CD4-positive, alpha-beta T cell treated with Interleukin-17A for 1 hour (primary cell): ENCODE results near the gene ABCC5.
A peak's percentile ranks its signal among the peaks of the same experiment; 100 is the strongest.
"Not testable (repeated sequence)": the region's sequence is repeated elsewhere in the genome, so short reads cannot be mapped to it uniquely, and the experiment has no call there.

Source experiments
- DNase-seq: peaks from one replicate; pipeline ENCODE4 v3.0.0-alpha.2; 2020

Gene ABCC5

DNA sequence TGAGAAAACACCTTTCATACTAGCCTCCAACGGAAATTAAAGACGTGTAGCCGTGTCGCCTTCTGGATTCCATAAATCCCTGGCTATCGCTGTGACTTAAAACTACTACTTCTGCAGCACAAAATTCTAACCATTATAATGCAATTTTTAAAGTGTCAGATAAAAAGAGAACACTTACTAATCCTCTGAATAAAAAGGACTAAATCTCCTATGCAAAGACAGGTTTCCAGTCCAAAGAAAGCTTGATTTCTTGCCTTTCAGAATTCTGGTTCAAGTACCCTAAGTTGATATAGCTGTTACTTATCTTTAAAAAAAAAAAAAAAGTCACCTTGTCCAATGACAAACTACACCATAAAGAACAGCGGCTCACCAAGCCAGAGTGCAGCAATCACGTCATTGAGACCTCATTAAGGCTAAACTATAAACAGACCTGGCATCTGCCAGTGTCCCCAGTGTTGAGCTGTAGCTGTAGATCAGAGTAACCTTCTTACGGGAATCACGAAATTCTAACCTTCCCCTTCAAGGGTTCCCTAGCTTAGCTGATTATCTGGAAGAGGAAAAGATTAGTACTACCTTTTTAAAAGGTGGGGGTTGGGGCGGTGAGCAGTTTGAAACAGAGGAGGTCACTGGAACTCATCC is 2.2 kb downstream of the ABCC5 start:
- DNase-seq, result no peak

DNA sequence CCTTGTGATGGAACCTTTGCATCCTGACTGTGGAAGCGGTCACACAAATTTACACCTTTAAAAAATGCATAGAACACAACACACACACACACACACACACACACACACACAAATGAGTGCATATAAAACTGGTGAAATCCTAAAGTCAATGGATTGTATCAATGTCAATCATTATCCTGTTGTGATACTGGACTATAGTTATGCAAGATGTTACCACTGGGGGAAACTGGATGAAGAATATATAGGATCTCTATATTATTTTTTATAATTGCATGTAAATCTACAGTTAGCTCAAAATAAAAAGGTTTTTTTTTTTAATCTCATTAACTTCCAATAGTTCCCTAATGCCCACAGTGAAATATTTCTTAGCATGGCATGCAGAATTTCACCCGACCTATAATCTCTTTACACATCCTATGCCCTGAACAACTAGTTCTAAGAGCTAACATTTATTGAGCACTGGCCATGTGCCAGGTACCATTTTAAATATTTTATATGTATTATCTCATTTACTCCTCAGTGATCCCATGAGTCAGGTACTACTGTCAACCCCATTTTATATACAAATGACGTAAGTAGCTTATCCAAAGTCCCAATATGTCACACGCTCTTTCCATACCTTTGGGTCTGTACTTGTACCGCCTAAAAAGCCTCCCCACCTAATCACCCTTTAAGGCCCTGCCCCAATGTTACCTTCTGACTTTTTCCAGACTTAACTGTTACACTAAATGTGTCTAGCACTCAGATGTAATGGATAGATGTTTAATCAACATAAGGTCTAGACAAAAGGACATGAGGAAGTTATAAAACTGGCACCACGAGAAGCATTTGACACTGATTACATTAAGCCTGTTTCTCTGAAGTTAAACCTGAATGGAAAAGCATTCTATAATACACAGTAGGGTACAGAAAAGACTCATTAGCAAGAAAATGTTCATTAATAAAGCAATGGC is 5.5 kb downstream of the ABCC5 start:
- DNase-seq, result no peak

DNA sequence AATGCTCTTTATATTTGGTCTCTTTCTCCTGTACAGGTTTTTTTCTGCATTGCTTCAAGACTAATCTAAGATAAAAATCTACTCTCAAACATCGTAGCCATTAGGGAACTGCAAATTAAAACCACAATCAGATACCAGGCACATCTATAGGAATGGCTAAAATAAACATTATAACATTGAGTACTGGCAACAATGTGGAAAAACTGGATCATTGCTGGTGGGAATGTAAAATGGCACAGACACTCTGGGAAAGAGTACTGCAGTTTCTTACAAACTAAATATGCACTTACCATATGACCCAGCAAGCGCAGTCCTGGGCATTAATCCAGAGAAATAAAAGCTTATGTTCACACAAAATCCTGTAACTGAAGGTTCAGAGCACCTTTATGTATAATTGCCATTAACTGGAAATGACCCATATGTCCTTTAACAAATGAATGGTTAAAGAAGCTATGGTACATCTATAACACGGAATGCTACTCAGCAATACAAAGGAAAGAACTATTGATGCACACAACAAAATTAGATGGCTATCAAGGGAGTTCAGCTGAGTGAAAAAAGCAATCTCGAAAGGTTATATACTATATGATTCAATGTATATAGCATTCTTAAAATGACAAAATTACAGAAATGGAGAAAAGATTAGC is 6.3 kb downstream of the ABCC5 start:
- no peak for DNase-seq

DNA sequence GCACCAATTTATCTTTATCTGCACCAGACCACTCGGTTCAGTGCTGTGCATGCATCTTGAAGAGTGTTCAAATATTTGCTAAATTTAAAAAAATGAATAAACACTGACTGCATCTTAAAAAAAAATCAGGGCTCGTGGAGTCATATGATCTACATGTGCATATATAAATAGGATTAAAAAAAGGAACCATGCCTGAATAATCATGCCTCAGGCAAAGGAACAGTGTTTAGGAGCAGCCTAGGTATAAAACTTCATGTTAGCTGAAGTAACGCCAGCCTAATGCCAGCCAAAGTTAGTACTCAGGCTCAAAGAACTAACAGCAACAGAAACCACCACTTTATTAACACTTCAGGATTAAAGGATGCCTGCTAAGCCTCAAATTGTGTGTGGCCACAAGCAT is 9.5 kb downstream of the ABCC5 start:
- no peak for DNase-seq

DNA sequence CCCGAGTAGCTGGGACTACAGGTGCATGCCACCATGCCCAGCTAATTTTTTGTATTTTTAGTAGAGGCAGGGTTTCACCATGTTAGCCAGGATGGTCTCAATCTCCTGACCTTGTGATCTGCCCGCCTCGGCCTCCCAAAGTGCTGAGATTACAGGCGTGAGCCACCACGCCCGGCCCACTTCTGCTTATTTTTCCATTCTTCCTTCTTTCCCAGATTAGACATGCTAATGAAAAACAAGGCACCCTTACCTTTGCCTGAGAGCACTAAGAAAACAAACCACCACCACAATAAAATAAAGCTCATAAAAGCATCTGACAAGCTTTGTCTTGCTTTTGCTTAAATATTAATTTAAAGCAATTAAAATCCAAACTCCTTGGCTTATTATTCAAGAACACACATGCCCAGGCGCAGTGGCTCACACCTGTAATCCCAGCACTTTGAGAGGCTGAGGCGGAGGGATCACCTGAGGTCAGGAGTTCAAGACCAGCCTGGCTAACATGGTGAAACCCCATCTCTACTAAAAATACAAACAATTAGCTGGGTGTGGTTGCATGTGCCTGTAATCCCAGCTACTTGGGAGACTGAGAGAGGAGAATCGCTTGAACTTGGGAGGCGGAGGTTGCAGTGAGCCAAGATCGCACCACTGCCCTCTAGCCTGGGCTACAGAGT is 10.4 kb downstream of the ABCC5 start:
- DNase-seq, result not testable (repeated sequence)

DNA sequence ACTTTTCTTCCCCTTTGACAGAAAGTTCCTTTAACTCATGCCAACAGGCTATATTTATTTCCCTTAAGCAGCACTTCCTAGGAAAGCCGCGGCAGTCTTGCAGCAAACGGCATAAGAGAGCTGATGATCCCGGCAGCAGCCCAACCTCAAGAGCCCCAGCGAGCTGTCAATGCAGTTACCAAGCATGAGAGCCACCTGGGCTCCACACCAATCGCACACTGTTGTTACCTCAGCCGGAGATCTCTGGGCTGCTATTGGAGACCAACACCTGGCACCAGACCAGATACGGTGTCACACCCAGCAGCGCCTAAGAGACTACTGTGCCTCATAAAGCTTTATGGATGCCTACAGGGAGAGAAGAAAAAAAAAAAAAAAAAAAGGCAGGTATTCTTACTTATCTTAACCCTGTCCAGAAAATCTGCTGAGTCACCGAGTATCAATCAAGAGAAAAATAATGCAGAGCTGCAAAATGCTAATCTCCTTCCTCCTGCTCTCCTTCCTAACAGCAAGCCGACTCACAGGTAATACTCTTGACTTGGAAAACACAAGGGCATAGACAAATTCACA is 11.7 kb downstream of the ABCC5 start:
- DNase-seq, result peak; percentile 12

DNA sequence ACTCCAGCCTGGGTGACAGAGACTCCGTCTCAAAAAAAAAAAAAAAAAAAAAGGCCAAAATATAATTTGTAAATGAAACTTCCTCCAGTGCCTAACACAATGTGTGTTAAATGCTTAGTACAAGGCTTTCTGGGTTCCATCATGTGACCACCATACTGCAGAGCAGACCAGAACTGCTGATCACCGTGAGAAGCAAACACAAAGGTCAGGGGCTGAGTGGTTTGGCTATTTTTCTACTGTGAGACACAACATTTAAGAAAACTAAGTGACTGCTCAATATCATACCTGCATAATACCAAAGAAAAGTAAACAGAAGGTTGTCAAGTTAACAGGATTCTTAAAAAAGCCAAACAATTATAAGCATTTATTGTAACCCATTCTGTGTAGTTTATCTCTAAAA is 13.2 kb downstream of the ABCC5 start:
- no peak for DNase-seq

DNA sequence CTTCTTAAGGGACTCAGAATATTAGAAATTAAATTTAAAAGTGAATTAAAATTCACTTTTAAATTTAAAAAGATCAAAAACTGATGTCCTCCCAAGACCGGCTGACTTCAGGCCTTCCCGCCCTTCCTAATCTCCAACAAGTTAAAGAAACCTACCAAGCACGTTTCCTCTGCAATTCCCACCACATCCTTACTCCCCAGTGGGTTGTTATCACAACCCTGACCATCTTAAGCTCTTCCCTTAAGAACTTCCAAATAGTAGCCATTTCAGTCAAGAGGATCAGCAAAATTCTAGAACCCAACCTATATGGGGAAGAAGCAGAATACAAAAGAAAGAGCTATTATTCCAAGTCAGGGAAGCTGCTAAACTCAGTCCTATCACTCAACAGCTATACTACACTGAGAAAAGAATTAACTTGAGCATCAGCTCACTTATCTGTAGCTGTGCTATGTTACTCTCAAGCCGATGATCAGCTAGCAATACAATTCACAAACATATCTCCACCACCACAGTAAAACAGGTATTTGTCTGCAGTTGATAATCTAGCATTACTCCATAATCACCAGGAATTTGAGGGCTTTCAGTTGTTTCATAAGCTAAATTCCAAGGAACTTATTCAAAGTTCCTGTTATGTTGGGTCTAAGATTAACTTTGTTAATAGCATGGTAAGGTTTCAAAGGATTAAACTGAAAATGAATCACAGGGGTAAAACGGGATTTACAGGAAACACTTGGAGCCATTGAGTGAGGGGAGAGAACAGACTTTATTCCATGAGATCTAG is 14.3 kb downstream of the ABCC5 start:
- no peak for DNase-seq

DNA sequence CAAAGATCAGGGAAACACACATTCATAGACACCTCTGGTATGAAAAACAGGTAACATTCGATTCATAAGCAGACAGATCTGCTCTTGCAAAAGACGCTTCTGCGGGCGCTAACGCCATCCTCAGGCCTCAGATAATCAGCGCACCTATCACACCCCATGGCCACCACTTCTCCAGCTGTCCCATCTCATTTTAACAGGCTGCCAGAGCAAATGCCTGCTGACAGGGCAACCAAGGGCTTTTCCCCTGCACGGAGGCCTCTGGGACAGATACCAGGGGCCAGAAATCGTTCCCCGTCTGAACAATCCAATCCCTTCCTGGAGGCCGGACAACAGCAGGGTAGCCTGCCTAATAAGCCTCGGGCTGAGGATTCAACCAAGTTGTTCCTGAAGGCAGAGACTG is 15.2 kb downstream of the ABCC5 start:
- no peak for DNase-seq

DNA sequence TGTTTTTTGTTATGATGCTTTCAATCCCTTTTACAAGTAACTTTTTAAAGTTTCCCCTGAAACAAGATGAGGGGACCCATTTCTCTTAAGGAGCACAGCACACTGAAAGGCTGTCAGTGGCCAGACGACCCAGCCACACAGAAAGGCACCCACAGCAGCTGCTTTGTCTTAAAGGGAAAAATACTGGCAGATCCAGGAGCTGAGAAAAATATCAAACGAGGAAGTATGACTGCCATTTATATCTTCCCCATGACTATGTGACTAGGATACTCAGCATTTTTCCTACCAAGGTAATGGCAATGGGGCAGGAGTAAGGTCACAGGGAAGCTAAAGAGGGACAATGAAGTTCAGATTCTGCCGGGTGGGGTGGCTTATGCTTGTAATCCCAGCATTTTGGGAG is 15.9 kb downstream of the ABCC5 start:
- DNase-seq, result no peak

DNA sequence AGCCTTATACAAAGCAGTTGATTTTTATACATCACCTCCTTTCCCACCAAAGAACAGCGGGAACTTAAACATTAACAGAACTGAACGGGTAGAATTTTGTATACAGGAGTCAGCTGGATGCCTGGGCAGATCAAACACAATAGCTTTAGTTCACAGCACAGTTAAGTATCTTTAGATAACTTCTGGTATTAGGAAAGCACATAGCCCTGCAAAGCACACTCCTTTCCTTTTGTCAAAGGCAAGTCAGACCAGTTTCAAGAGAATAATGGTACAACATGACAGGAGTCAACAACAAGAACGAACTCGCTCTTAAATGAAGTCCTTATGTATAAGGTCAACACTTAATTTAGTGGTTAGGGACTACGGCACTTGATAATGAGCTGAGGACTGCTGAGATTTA is 26.3 kb downstream of the ABCC5 start:
- no peak for DNase-seq

DNA sequence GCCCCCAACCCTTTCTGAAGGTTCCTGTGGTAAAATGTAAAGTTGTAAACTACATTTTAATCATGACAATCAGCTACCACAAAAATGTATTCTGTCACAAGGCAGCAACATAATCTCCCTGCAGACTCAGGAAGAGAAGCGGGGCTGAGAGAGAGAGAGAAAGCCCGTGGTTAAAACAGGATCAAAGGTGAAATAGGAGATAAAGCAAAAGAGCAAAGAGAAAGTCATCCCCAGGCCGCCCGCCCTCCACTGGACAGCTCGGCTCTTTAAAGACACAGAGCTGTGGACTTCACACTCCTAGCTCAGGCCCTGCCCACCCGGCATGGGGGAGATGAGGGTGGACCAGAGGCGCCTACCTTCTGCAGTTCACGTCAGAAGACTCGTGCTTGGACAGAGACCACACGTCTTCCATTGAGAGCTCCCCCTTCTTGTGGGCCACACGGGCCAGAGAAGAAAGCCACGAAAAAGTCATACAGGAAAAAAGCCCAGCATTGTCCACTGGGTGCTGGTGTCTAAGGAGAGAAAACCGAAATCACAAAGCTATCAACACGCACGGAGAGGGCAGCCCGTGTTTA is 29.4 kb downstream of the ABCC5 start:
- DNase-seq, result no peak

DNA sequence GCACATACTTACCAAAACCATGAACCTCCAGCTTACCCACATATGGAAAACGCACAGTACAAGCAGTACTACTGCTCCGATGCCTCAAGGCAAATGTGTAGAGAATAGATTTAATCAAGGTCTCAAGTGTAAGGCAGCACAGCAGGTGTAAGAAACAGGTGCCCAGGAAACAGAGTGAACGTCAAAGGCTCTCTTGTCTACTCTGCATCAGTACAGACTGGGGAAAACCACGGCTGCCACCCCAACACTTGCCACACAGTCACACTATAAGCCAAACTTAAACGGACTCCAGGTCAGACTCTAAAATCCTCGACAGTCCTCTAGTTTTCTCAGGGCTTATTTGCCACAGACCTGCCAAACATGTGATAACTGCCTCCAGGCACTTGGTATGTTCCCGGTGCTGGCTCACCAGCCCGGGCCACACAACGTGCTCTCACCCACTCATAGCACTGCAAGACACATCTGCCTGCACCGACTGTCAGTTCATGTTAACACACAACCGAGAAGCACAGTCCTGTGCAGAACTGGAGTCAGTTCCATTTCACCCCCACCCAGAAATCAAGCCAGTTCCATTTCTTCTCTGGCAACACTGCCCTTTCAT is 30.6 kb downstream of the ABCC5 start:
- no peak for DNase-seq

DNA sequence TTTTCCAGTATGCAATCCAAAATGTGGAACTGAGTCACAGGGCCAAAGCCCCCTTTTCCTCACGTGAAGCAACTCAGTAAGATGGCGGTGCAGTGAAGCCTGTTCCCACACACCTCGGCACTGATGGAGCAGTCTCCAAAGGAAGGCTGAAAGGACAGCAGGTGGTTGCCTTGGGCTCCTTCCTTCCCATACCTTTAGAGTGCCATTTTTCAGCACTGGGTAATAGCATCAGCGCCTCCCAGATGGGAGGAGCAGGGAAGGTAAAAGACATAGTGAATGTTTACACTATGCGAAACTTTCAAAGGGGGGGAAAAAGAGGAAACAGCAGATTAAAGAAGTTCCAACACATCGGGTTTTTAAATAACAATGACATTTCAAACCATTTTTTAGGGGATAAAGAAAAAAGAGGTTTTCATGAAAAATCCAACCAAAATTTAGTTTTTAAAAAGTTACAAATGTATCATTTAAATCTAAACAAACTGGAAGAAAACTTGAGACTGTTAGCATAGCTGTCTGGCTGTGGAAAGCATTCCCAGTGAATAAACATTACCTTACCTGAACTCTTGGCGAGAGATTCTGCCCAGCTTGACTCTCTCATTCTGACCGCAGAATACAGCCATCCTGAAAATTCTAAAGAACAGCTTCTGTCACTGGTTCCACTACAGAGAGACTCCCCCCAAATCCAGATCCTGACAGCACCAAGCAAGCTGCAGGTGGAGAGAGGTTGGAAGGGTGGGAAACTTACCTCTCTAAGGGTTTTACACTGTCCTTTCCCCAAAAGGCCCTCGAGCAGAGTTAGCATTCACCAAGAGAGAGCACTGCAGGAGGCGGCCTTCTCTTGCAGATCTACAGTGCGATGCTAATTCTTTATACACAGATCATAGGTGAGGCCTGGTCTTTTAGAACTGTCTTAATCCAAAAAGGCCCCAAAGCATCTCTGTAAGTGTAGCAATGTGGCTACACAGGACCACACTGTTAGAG is 32.6 kb downstream of the ABCC5 start:
- no peak for DNase-seq

DNA sequence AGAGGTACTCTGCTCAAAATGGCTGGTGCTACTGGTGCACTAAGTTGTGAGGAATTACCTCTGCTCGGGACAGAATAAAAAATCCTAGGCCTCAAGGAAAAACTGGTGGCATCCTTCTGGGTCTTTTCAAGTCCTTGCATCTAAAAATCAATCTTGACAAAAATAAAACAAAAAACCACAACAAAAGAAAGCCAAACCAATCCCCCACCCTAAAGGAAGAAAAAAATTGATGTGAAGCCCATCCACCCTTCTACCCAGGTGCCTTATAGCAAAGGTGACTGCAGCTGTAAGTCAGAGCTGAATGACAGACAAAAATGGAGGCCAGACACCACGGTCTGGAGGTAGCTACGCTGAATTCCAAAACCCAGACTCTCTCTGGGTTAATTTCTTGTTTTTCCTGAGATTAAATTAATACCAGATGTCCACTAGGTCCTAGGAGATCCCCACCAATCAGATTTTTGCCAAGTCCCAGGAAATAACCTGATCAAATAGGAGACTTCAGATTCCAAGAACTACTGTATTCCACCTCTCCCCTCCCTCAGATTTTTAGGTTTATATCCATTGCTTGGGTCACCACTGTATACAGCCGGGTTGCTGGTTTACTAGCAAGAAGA is 33.5 kb downstream of the ABCC5 start:
- no peak for DNase-seq

DNA sequence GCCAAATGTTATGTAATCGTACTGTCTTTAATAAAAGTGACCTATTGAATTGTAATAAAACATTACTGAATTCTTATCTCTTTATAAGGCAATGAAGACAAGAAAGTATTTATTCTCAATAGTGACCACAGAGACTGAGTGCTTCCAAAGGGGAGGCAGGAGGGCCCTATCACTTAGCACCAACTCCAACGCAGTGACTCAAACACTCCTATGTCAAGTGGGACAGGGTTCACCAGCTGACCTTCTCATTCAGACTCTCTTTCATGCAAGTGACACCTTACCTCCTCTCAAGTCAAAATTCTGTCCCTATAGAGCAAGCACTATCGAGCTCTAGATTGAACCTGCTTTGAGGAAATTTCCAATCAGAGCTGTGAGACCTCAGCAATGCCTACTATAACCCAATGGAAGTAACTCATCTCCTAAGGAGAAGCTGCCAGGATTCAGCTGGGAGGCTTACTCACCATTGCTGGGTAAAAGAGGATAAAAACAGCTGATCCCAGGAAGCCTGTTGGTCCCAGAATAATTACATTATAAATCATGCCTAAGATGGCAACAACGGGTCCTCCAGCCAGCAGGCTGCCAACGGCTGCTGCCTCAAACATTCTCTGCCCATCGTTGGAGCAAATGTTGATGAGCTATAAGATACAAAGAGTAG is 35.6 kb downstream of the ABCC5 start:
- DNase-seq, result no peak

DNA sequence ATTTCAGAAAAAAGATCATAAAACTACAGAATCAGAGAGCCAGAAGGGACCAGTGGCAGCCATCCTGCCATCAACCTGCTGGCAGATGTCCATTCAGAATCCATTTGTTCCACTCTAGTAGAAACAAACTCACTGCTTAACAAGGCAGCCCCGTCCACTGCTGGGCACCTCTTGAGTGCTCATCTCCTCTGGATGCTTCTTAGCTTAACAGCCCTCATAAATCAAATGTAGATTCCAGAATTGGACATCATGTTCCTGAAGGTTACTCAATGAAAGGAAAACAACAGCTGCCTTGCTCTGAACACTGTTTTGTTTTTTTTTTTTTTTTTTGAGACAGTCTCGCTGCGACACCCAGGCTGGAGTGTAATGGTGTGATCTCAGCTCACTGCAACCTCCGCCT is 37.3 kb downstream of the ABCC5 start:
- no peak for DNase-seq

DNA sequence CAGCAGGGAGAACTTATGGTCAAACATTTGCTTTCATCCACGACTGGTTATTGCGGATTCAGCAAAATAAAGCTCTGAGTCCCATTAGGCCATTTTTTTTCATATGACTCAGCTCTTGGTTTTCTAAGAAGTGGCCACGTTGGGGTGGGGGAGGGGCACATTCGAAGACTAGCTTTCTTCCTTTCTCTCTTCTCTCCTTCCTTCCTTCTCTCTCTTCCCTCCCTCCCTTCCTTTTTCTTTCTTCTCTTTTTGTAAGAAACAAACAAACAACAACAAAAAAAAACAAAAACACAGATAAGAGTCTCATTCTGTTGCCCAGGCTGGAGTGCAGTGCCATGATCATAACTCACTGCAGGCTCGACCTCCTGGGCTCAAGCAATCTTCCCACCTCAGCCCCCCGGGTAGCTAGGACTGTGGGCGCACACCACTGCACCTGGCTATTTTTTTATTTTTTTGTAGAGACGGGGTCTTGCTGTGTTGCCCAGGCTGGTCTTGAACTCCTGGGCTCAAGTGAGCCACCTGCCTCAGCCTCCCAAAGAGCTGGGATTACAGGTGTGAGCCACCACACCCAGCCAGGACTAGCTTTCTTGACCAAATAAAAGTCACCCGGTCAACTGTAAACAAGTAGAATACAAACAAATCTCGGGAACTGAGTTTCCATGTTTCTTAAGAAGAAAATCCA is 41.6 kb downstream of the ABCC5 start:
- DNase-seq, result no peak
